ENCODE data around the gene EYA4. TPM values are rescaled to one million over a fixed set of nuclear protein-coding genes. Genes with fewer than 3 reads are reported as not detected.

Gene EYA4
- total and polyA plus RNA-seq, 3 donors from 2014 or later: 8.1 to 11.3 (median 10.7) TPM

- no peak for DNase-seq
- intact Hi-C loops (cut with DNase I; ENCODE audit: low total_unique reads): no loop called here
- WGBS, 2 donors: 78 to 83% methylated on average over 5 of the region's 5 CpGs
- no peaks in the 10 kb centered on the region for H3K27me3 ChIP-seq
- no peaks in the 10 kb centered on the region for H3K36me3 ChIP-seq (ENCODE audit: low read depth, missing control alignments)
- H3K4me1 ChIP-seq: no peaks in the 10 kb centered on the region
- H3K27ac ChIP-seq: no peak overlapping the region
- H3K9me3 ChIP-seq: no peaks in the 10 kb centered on the region
- TF ChIP-seq CTCF (IDR thresholded peaks at IDR 0.05) (no peak), POLR2A (IDR thresholded peaks at IDR 0.05) (no peak)
- no peak overlapping the region for H3K4me3 ChIP-seq
Measured at GRCh38 chr6:133526436-133526835, 285.3 kb downstream of the EYA4 start.

- no peaks in the 10 kb centered on the region for H3K36me3 ChIP-seq (ENCODE audit: low read depth, missing control alignments)
- WGBS, 2 donors: 67 to 68% methylated on average over 2 of the region's 2 CpGs
- TF ChIP-seq POLR2A (IDR thresholded peaks at IDR 0.05) (no peak), CTCF (IDR thresholded peaks at IDR 0.05) (no peak)
- no peaks in the 10 kb centered on the region for H3K27me3 ChIP-seq
- intact Hi-C loops (cut with DNase I; ENCODE audit: low total_unique reads): no loop called here
- DNase-seq: no peak
- no peak overlapping the region for H3K4me3 ChIP-seq
- H3K4me1 ChIP-seq: no peaks in the 10 kb centered on the region
- no peaks in the 10 kb centered on the region for H3K9me3 ChIP-seq
- no peak overlapping the region for H3K27ac ChIP-seq
Measured at GRCh38 chr6:133528566-133528965, 287.4 kb downstream of the EYA4 start.

DNA sequence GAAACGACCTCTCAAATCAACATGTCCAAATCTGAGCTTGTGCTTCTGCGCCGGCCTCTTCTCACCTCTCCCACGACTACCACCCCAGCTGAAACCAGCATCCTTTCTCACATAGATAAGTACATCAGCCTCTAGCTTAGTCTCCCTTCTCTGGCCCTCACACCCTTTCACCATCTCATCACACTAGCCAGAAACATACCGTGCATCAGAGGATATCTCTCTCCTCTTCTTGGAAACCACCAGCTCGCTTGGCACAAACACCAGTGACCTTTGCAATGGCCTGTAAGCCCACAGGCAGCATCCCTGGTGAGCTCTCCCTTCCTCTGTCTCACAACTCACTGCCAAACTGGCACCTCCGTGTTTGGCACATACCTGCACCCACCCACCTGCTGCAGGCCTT lies 291.8 kb downstream of the EYA4 start:
- Histone ChIP-seq H3K27ac (no peak overlapping the region), H3K27me3 (no peaks in the 10 kb centered on the region), H3K9me3 (no peaks in the 10 kb centered on the region), H3K36me3 (ENCODE audit: low read depth, missing control alignments) (no peaks in the 10 kb centered on the region), H3K4me1 (no peaks in the 10 kb centered on the region), H3K4me3 (no peak overlapping the region)
- no peak for TF ChIP-seq CTCF (IDR thresholded peaks at IDR 0.05)
- TF ChIP-seq POLR2A (IDR thresholded peaks at IDR 0.05): no peak
- WGBS, 2 donors: 86% methylated on average over 7 of the region's 7 CpGs
- intact Hi-C loops (cut with DNase I; ENCODE audit: low total_unique reads): no loop called here
- DNase-seq: no peak

DNA sequence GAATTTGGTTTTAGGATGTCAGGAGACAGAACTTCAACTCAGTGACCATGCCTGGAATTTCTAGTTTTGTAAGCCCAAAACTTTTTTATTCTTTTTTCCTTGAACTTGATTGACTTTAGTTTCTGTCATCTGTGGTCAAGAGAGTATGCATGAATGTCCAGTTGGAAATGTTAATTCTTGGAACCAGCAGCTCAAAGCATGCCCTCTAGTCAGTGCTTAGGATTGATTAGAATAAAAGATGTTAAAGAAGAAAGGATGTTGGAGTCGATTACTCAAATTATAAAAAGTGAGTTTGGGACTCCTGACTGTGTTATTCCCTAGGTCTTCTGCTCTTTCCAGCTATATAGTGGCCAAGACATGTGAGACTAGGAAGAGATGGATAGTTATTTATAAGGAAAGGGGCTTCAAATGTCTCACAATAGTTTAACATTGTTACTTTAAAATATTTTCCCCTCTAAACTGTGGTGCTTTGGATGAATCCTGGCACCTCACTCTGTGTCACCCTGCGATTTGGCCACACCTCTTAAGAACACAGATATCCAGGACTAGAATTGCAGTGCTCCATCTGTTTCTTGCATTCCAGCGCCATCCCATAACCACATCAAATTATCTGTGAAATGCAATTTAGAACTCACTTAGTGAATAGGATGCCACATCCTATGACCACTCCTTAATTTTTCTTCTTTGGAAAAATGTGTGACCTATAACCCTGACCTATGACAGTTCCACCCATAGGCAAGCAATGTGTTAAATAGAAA lies 298.5 kb downstream of the EYA4 start:
- no peak for DNase-seq
- intact Hi-C loops (cut with DNase I; ENCODE audit: low total_unique reads): no loop called here
- H3K4me1 ChIP-seq: no peaks in the 10 kb centered on the region
- no peaks in the 10 kb centered on the region for H3K9me3 ChIP-seq
- H3K27me3 ChIP-seq: no peaks in the 10 kb centered on the region
- H3K4me3 ChIP-seq: no peak overlapping the region
- 82 to 84% methylated on average over 3 of the region's 3 CpGs for WGBS, 2 donors
- no peak overlapping the region for H3K27ac ChIP-seq
- H3K36me3 ChIP-seq (ENCODE audit: low read depth, missing control alignments): no peaks in the 10 kb centered on the region
- no peak for TF ChIP-seq CTCF (IDR thresholded peaks at IDR 0.05)
- no peak for TF ChIP-seq POLR2A (IDR thresholded peaks at IDR 0.05)

- intact Hi-C loops (cut with DNase I; ENCODE audit: low total_unique reads): no loop called here
- DNase-seq: no peak
- H3K4me3 ChIP-seq: no peak overlapping the region
- H3K36me3 ChIP-seq (ENCODE audit: low read depth, missing control alignments): no peaks in the 10 kb centered on the region
- no peak overlapping the region for H3K27ac ChIP-seq
- WGBS, 2 donors: 66 to 80% methylated on average over 3 of the region's 3 CpGs
- H3K27me3 ChIP-seq: no peaks in the 10 kb centered on the region
- no peaks in the 10 kb centered on the region for H3K9me3 ChIP-seq
- TF ChIP-seq POLR2A (IDR thresholded peaks at IDR 0.05) (no peak), CTCF (IDR thresholded peaks at IDR 0.05) (no peak)
- no peaks in the 10 kb centered on the region for H3K4me1 ChIP-seq
Measured at GRCh38 chr6:133540361-133540760, 299.2 kb downstream of the EYA4 start.
